HepG2 (cell line): Measurements from ENCODE around the gene SRP9. TPM values are rescaled to one million over a fixed set of nuclear protein-coding genes. Genes with fewer than 3 reads are reported as not detected.

ENCODE experiments used
- CREB1 ChIP-seq, 2 experiments: fragments of 450-650 bp in 1 of 2; IDR thresholded peaks; 2 replicates each; pipeline ENCODE4 v1.6.1; 2016 to 2017; ENCODE audit warnings: control low read depth in 1 of 2, mild to moderate bottlenecking in 1 of 2, missing compliant biosample characterization in 1 of 2, missing genetic modification characterization in 1 of 2
- CTCF ChIP-seq: sonication (generic); formaldehyde crosslinking; IDR thresholded peaks from 2 replicates; pipeline ENCODE4 v1.5.0; 2020; ENCODE audit warnings: mild to moderate bottlenecking, missing genetic modification reagents, moderate library complexity
- HNRNPH1 ChIP-seq: fragments of 200-400 bp; formaldehyde crosslinking; optimal IDR thresholded peaks from 2 replicates; pipeline ENCODE3; 2017; ENCODE audit warnings: mild to moderate bottlenecking, low read depth, low read length
- HOMEZ ChIP-seq: IDR thresholded peaks from 2 replicates; pipeline ENCODE4 v1.6.1; 2016; ENCODE audit warnings: low read depth
- JUN ChIP-seq: sonication (generic); formaldehyde crosslinking; IDR thresholded peaks from 2 replicates; pipeline ENCODE4 v1.4.0; 2020; ENCODE audit warnings: mild to moderate bottlenecking, missing genetic modification reagents
- MXI1 ChIP-seq: IDR thresholded peaks from 3 replicates; pipeline ENCODE4 v1.6.1; 2012; ENCODE audit warnings: low read depth, low read length, inconsistent platforms, borderline replicate concordance
- NFKB2 ChIP-seq: sonication (generic); formaldehyde crosslinking; IDR thresholded peaks from 2 replicates; pipeline ENCODE4 v1.4.0; 2020; ENCODE audit warnings: missing genetic modification reagents, borderline replicate concordance
- NPAS2 ChIP-seq: sonication (generic); formaldehyde crosslinking; IDR thresholded peaks from 2 replicates; pipeline ENCODE4 v1.8.0; 2022; ENCODE audit warnings: mild to moderate bottlenecking, missing genetic modification reagents, borderline replicate concordance
- RBM39 ChIP-seq: fragments of 200-400 bp; formaldehyde crosslinking; IDR thresholded peaks from one replicate; pipeline ENCODE4 v1.6.1; 2018; ENCODE audit warnings: antibody characterized with exemption, mild to moderate bottlenecking, low read depth, low read length; ENCODE audit not compliant: poor library complexity, severe bottlenecking
- SOX6 ChIP-seq, 2 experiments: fragments of 450-650 bp in 1 of 2; sonication (generic) in 1 of 2; formaldehyde crosslinking in 1 of 2; IDR thresholded peaks; 2 replicates each; pipeline versions ENCODE4 v1.4.0 to v1.6.1; 2017 to 2020; ENCODE audit warnings: antibody characterized with exemption in 1 of 2, mild to moderate bottlenecking in 1 of 2, missing genetic modification reagents in 1 of 2
- SP140L ChIP-seq: sonication (generic); formaldehyde crosslinking; IDR thresholded peaks from 2 replicates; pipeline ENCODE4 v1.4.0; 2020; ENCODE audit warnings: missing genetic modification reagents, borderline replicate concordance
- TEAD3 ChIP-seq: optimal IDR thresholded peaks from 2 replicates; pipeline ENCODE3; 2016; ENCODE audit warnings: borderline replicate concordance
- TOPORS ChIP-seq: sonication (generic); formaldehyde crosslinking; IDR thresholded peaks from 2 replicates; pipeline ENCODE4 v1.8.0; 2023; ENCODE audit warnings: mild to moderate bottlenecking, missing genetic modification reagents
- ZFP1 ChIP-seq: IDR thresholded peaks from 2 replicates; pipeline ENCODE4 v1.6.1; 2016
- ZFP91 ChIP-seq: sonication (generic); formaldehyde crosslinking; IDR thresholded peaks from 2 replicates; pipeline ENCODE4 v1.9.0; 2022; ENCODE audit warnings: missing genetic modification reagents, mild to moderate bottlenecking, borderline replicate concordance
- ZNF547 ChIP-seq: sonication (generic); formaldehyde crosslinking; IDR thresholded peaks from 2 replicates; pipeline ENCODE4 v1.5.1; 2020; ENCODE audit warnings: mild to moderate bottlenecking, missing genetic modification reagents
- ZNF710 ChIP-seq: sonication (generic); formaldehyde crosslinking; IDR thresholded peaks from 2 replicates; pipeline ENCODE4 v1.5.0; 2020; ENCODE audit warnings: mild to moderate bottlenecking, missing genetic modification reagents, borderline replicate concordance
- polyA plus RNA-seq, 8 experiments: library from polyadenylated mRNA; depleted of rRNA in 3 of 8; stranded (reverse) in 7 of 8; unstranded in 1 of 8; fragments of >200 nt; fragmentation: Illumina TruSeq in 4 of 8; extraction: Trizol in 4 of 8; gene quantifications; 2 replicates each; pipeline versions ENCODE4 v1.2.1 to v1.2.3, GENCODE V29; 2011 to 2016; ENCODE audit warnings: low read depth in 4 of 8, missing spikeins in 1 of 8, mixed read lengths in 1 of 8; ENCODE audit not compliant: insufficient read depth in 1 of 8
- total RNA-seq, 5 experiments: library from RNA; depleted of rRNA; stranded (reverse); fragments of >200 nt; fragmentation: Illumina TruSeq; extraction: Trizol; gene quantifications; 2 replicates each; pipeline ENCODE4 v1.2.3, GENCODE V29; 2016; ENCODE audit warnings: low read depth in 1 of 5

SRP9 gene
- total and polyA plus RNA-seq, 2 of the 13 experiments (the other 11 are each of a cell fraction or from before 2014, with no cell fraction given), result 251 to 307 TPM

- peak; percentile 33 for TF ChIP-seq RBM39
- no peak for TF ChIP-seq NPAS2 (CRISPR knock-in tag)
- no peak for TF ChIP-seq CTCF (CRISPR knock-in tag)
- TF ChIP-seq SOX6 (IDR thresholded peaks at IDR 0.05), result no peak
- TF ChIP-seq SOX6 (CRISPR knock-in tag; IDR thresholded peaks at IDR 0.05), result peak; percentile 77
- TF ChIP-seq NFKB2, result no peak
- no peak for TF ChIP-seq HOMEZ
- TF ChIP-seq SP140L (CRISPR knock-in tag), result no peak
- no peak for TF ChIP-seq HNRNPH1
- TF ChIP-seq ZNF710 (CRISPR knock-in tag), result peak; percentile 67
- TF ChIP-seq TOPORS (CRISPR knock-in tag), result peak; percentile 39; the same call in 1 of the 2 replicates
- no peak for TF ChIP-seq ZFP1 (CRISPR knock-in tag)
- TF ChIP-seq CREB1 (IDR thresholded peaks at IDR 0.05), result no peak
- TF ChIP-seq CREB1 (CRISPR knock-in tag; IDR thresholded peaks at IDR 0.05), result no peak; the same call in 1 of the 2 replicates
- no peak for TF ChIP-seq ZNF547 (CRISPR knock-in tag)
- peak; percentile 32; the same call in 1 of the 3 replicates for TF ChIP-seq MXI1
- TF ChIP-seq ZFP91 (CRISPR knock-in tag), result peak; percentile 76; the same call in 1 of the 2 replicates
- peak; percentile 95 for TF ChIP-seq TEAD3 (CRISPR knock-in tag)
- no peak for TF ChIP-seq JUN
These were observed 9.7 kb upstream of the SRP9 start (continued) for GRCh38 chr1:225767634-225768540.
